NCI-H146 (cell line): ENCODE results near the gene ANKS1A.
A peak's percentile ranks its signal among the peaks of the same experiment; 100 is the strongest.

ENCODE experiments used
- DNase-seq: peaks from one replicate; lab custom pipeline; 2025; lab: John Stamatoyannopoulos, UW

ANKS1A gene

DNA sequence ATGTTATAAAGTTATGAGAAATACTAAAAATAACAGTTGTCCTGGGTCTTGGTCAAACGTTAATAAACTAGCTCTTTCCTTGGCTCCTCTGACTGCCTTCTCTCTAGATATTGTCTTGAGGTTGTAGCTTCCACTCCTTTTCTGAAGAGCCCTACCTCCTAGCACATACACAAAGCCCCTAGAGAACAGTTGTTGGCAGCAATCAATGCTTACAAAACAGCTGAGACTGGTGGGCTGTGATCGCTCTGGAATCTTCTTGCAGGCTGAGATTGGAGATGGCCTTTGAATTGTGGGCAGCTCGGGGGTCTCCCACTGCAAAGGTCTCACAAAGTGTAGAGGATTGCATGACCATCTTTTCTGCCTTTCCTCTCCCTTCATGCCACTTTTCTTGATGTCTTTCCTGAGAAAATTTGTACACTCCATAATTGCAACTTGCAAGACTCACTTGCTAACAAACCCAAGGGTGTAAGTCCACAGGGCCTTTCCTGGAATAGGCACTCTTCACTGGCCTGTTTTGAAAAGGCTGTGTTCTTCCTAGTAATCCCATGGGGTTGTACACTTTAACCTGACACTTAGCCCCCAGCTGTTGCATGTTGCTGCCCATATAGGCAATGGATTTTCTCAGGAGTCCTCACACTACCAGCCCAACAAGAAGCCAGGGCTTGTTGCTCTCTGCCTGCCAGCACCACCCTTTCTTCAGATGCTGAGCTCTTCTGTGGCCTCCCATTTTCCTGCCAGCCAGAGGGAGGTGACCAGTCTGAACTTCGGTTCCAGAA, 152.2 kb downstream of the ANKS1A start:
- DNase-seq, result no peak

DNA sequence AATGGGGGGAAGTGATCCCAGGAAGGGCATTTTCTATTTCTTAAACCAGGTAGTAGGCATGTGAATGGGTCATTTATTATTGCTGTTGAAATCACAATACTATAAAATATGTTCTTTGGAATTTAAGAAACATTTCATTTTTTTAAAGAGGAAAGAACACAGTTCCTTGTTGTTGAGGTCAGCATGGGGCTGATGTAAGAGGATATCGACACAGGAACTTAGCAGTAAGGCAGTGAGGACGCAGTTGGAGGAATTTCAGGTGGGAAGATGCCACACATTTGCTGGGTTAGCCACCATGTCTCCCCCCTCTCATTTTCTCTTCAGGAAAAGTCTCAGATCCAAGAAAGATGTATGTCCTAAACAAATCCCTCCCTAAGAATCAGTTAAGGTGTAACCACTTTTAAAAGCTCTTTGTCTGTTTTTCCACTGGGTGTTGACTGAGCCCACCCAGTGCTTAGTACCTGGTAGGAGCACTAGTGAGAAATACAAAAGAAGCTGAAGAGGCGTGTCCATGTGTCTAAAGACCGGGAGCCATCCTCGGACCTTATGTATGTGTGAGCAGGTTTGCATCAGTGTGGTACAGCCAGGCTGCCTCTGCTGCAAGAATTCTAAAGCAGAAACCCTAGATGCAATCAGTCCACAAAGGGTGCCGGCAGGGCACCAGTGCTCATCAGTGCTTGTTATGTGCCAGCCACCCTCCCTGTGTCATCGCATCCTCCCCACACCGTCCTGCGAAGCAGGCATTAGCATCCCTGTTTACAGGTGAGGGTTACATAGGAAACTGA, 153.2 kb downstream of the ANKS1A start:
- DNase-seq, result no peak

- no peak for DNase-seq
Measured at GRCh38 chr6:35043381-35044130, 154.5 kb downstream of the ANKS1A start.

DNA sequence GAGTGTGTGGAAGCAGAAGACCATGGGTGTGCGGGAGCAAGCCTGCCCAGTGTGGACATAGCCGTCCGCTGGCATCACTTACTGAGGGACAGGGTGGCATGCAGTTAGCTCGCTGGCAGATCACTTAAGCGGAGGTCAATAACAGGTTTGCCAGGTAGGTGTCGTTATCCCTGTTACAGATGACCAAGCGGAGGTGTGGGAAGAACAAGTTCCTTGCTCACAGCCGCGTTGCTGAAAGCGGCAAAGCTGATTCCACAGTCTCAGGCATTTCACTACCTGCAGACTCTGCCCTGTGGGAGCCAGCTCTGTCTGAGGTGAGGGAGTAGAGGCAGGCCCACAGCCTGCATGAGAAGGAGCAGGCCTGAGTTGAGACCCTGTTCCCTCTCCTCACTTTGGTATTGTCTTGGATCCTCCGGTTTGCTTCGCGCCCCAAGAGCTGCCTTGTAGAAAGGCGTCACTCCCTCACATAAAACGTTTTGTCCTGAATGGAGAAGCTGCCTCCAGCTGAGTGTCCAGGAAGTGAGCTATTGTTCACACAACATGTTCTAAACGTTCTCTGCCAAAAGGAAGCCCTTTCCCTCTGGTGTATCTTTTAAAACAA, 155.2 kb downstream of the ANKS1A start:
- peak; percentile 71 for DNase-seq

DNA sequence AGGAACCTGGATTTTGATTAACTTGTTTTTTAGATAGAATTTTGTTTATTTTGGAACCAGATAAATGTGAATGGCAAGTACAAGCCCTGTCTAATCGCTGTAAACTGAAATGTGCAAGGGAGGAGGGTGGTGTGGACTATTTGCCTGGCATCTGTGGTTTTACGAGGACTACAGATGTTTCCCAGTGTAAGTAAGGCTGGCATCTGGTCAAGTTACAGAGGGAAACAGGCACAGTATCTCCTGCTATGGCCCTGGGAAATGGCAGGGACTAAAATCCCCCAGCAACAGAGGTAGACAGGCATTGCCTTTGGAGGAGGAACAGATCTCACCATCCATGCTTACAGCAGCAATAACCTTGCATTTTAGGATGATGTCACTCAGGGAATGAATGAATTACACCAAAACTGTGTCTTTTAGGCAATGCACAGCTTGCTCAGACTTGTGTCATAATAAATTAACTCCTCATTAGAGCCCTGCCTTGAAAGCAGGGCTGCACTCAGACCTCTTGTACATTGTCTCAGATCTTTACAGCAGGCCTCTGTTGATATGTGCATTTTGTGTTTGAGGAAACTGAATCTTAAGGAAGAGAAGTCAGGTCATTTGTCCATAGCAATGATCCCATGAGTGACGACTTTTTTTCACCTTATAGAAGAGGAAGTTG, 155.8 kb downstream of the ANKS1A start:
- DNase-seq, result peak; percentile 68

- no peak for DNase-seq
Measured at GRCh38 chr6:35046103-35046502, 157.0 kb downstream of the ANKS1A start.

DNA sequence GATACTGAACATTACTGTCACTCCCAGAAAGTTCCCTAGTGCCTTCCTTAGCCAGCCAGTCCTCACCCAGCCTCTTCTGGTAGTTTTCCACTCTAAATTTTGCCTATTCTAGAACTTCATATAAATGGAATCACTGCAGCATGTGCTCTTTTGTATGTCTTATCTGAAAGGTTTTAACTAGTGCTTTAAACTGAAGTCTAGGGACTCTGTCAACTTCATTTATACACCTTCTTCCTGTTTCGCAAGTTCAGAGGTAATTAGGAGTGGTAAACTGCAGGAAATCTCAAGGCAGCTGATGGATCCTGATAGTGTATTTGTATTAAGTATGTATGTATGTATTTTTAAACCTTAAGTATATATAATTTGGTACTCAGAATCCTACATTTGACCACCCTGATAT, 157.8 kb downstream of the ANKS1A start:
- no peak for DNase-seq

DNA sequence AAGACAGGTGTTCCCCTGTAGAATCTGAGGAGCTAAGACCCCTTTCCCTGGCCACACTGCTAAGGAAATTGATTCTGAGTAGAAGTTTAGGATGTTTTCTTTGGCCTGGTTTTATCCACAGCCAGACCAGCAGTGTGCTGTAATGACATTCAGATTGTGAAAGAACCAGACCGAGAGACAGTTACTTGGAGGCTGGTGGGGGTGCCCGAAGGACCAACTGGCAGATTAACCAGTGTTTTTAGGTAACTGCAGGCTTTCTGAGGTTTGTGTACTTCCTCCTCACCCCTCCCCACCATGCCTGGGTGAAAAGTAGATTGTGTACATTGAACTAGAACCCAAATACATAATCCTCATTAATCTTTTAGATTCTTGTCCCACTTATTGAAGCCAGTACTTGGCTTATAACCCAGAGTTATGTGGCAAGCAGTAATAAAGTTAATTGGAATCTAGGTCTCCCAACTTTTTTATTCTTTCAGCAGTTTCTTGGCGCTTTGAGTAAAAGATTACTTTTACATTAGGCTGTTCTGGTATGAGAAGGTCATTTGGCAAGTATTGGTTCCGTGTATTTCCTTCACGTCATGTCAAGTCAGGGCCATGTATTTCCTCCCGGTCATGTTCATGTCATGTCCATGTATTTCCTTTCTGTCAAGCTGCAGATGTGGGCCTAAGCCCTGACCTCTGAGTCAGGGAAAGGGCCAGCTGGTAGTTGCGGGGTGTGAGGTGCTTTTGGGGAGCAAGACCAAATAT, 158.4 kb downstream of the ANKS1A start:
- DNase-seq, result no peak

GRCh38 chr6:35048031-35048613, 159.1 kb downstream of the ANKS1A start:
- no peak for DNase-seq

- DNase-seq, result no peak
Measured at GRCh38 chr6:35048631-35049083, 159.6 kb downstream of the ANKS1A start.

DNA sequence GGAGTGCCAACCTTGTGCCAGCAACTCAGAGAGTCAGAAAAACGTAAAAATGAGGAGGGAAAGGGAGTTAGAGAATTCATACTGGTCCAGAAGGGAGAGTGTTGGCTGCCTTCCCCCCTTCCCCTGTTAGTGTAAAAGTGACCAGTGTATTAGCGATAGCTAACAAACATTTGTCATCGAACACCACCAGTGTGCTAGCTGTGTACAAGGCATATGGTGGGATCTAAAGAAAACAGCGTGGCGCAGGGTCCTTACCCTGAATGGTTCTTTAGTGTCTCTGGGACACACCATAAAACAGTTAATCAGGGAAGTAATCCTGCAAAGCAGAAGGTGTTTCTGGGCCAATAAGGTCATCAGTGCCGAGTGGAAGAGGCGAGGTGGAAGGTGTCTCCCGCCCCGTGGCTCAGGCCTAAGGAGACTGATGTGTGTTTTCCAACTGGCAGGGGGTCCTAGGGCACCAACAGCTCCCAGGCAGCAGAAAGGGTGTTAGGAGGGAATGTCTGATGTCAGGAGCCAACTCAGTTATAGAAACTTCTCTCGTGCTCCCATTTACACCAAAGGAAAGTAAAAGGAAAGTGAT, 160.2 kb downstream of the ANKS1A start:
- no peak for DNase-seq

DNA sequence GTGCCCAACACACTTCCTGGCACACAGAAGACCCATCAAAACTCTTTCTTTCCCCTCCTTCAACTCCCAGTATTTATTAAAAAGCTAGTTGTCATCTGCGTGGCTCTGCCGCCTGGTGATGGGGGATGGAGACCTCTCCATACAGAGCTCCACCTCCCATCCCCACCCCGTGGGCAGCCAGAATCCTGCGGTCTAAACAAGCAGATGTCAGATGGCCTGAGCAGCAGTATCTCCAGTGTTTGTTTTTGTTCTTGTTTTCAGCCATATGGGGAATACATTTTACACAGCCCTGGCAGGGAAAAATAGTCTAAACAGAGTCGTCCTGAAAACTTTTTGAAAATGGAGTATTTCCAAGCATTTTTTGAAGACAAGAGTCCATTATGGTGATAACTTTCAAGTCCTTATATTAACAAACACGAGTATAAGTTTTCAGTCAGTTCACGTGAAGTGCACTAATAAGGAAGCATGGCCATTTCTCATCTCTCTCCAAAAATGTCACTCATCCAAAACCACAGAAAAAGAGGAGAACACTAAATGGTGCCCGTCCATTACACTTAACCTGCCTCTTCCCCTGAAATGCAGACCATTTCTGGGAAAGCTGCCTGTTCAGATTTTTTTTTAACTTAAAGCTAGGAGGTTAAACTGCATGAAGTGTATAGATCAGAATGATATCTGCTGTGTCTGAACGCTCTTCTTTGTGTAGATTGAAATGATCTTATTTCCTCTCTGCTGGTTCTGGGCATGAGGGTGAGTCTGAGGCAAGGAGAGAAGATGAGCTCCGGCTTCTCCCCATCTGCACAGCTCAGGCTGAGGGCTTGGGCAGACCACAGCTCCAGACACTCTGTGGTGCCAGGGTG, 161.1 kb downstream of the ANKS1A start:
- peak; percentile 34 for DNase-seq

- no peak for DNase-seq
Measured at GRCh38 chr6:35050757-35051330, 161.8 kb downstream of the ANKS1A start.

- DNase-seq, result no peak
Measured at GRCh38 chr6:35051396-35051795, 162.3 kb downstream of the ANKS1A start.

- DNase-seq, result no peak
Measured at GRCh38 chr6:35051997-35052583, 163.0 kb downstream of the ANKS1A start.

- no peak for DNase-seq
Measured at GRCh38 chr6:35052694-35053565, 163.9 kb downstream of the ANKS1A start.

GRCh38 chr6:35053701-35054100, 164.6 kb downstream of the ANKS1A start:
- DNase-seq, result no peak
